Activated CD4-positive, alpha-beta T cell treated with anti-CD3 and anti-CD28 coated beads for 24 hours (primary cell): ENCODE data around the gene DDX19B.
"Not testable (repeated sequence)": the region's sequence is repeated elsewhere in the genome, so short reads cannot be mapped to it uniquely, and the experiment has no call there.

ENCODE experiments used
- DNase-seq, 2 donors: peaks; one replicate each; pipeline ENCODE4 v3.0.0-alpha.2; 2020; ENCODE audit warnings: low read depth in 2 of 2

Gene DDX19B

GRCh38 chr16:70298988-70299938 is at the start of gene DDX19B:
DDX19B (plus strand) TSS chr16:70299186; CDS start chr16:70299298, 112 bp downstream.
- peak; percentile 31 to 41 for DNase-seq

- not testable (repeated sequence) for DNase-seq
Observed at GRCh38 chr16:70249697-70250096, 49.3 kb upstream of the DDX19B start.

GRCh38 chr16:70250748-70251628 is 48.0 kb upstream of the DDX19B start:
- peak in 1 of 2 donors; percentile 25 for DNase-seq

GRCh38 chr16:70251629-70252354 is 47.2 kb upstream of the DDX19B start, which contains the start of gene EXOSC6:
EXOSC6 (minus strand) TSS chr16:70251940; CDS start chr16:70251900, 40 bp downstream.
- DNase-seq: peak; percentile 81 to 82

- no peak for DNase-seq
Observed at GRCh38 chr16:70252355-70252988, 46.5 kb upstream of the DDX19B start.

- DNase-seq: peak in 1 of 2 donors; percentile 20
Observed at GRCh38 chr16:70253291-70254106, 45.5 kb upstream of the DDX19B start.

- DNase-seq: no peak
Observed at GRCh38 chr16:70254180-70254964, 44.6 kb upstream of the DDX19B start.

- DNase-seq: no peak
Observed at GRCh38 chr16:70254965-70255286, 44.1 kb upstream of the DDX19B start.

GRCh38 chr16:70255574-70255973 is 43.4 kb upstream of the DDX19B start:
- no peak for DNase-seq

GRCh38 chr16:70257391-70257790 is 41.6 kb upstream of the DDX19B start:
- no peak for DNase-seq

GRCh38 chr16:70258065-70258464 is 40.9 kb upstream of the DDX19B start:
- no peak for DNase-seq

- no peak for DNase-seq
Observed at GRCh38 chr16:70258946-70259345, 40.0 kb upstream of the DDX19B start.

- DNase-seq: not testable (repeated sequence)
Observed at GRCh38 chr16:70259903-70260302, 39.1 kb upstream of the DDX19B start.

GRCh38 chr16:70267516-70267915 is 31.5 kb upstream of the DDX19B start:
- no peak for DNase-seq

GRCh38 chr16:70267922-70268321 is 31.1 kb upstream of the DDX19B start:
- not testable (repeated sequence) for DNase-seq

GRCh38 chr16:70269471-70269870 is 29.5 kb upstream of the DDX19B start:
- no peak for DNase-seq

- DNase-seq: no peak
Observed at GRCh38 chr16:70270176-70270575, 28.8 kb upstream of the DDX19B start.

- DNase-seq: no peak
Observed at GRCh38 chr16:70271696-70272095, 27.3 kb upstream of the DDX19B start.

GRCh38 chr16:70276392-70276791 is 22.6 kb upstream of the DDX19B start:
- DNase-seq: no peak
